ENCODE results near the gene CSK.

Gene CSK

DNA sequence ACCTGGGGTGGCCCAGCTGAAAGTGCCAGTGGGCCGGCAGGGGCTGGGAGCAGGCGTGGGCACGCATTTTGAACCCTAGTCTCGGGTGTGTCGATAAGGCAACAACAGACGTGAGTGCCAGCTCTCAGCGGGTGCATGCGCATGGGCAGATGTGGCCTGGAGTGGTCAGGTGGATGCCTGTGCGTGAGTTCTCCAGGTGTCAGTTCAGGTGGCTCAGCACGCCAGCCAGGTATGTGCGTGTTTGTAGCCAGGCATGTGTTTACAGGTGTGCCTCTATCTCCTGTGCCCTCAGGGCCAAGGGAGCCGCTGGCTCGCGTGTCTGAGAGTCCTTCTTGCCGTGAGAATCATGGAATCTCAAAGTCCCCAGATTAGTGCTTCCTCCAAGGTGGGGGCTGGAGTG, 18.5 kb upstream of the CSK start:
- no peak overlapping the region for H3K4me3 ChIP-seq (ENCODE audit: low read length)
- TF ChIP-seq ZNF274 (IDR thresholded peaks at IDR 0.05; ENCODE audit: low read depth, low read length): no peak

DNA sequence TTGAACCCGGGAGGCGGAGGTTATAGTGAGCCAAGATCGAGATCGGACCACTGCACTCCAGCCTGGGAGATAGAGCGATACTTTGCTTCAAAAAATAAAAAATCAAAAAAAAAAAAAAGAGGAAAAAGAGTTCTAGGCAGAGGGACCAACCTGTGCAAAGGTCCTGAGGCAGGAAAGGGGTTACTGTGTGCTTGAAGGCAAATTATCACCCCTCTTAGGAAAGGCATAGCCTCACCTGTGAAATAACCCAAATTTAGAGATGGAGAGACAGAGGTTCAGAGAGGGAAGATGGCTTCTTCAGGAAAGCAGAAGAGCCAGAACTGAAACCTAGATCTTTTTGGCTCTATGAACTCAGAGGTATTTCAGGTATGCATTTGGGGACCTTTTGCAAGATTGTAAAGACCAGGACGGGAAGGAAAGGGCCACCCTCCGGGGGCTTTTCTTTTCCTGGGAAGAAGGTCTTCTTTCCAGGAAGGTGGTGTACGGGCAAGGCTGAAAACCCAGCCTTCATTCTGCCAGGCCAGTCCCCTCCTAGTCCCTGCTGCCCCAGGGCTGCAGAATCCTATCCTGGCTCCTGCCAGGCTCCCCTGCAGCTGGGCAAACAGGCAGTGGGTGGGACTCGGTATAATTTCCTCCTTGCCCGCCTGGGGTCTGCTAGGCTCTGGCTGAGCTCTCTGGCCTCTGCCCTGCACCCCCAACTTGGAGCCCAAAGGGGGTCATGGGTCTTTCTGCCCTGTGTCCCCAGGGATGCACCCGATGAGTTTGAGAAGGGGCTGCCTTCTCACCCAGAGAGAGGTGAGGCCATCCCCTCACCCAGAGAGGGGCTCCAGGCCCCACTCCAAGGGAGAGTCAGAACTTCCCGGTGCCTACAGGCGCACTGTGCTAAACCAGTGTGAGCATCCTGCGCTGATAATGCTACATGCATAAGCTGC, 14.4 kb upstream of the CSK start:
- H3K4me3 ChIP-seq (ENCODE audit: low read length): no peak overlapping the region
- TF ChIP-seq ZNF274 (IDR thresholded peaks at IDR 0.05; ENCODE audit: low read depth, low read length): no peak

DNA sequence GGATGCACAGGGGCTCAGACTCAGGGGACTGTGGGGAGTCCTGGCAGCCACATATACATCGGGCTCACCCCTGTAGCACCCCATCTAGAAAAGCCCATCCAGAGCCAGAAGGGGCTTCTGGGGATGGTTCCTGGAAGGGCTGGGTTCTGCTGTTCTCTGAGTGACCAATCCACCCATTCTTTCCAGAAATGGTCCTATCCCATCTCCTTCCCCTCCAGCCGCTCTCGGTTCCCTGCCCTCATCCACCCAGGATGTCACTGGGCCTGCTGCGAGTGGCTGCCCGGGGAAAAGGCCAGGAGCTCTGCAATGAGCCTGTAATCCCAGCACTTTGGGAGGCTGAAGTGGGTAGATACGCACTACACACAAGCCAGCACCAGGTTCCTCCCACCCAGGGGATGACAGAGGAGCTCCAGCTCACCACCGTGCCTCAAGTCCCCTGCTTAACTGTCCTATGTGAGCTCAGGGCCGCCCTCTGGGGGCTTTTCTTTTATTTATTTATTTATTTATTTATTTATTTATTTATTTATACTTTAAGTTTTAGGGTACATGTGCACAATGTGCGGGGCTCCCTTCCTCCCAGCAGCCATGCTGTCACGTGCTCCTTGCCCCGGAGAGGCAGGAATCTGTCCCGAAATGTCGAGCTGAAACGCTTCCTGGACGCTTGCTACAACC, 13.6 kb upstream of the CSK start:
- no peak overlapping the region for H3K4me3 ChIP-seq (ENCODE audit: low read length)
- TF ChIP-seq ZNF274 (IDR thresholded peaks at IDR 0.05; ENCODE audit: low read depth, low read length): no peak

DNA sequence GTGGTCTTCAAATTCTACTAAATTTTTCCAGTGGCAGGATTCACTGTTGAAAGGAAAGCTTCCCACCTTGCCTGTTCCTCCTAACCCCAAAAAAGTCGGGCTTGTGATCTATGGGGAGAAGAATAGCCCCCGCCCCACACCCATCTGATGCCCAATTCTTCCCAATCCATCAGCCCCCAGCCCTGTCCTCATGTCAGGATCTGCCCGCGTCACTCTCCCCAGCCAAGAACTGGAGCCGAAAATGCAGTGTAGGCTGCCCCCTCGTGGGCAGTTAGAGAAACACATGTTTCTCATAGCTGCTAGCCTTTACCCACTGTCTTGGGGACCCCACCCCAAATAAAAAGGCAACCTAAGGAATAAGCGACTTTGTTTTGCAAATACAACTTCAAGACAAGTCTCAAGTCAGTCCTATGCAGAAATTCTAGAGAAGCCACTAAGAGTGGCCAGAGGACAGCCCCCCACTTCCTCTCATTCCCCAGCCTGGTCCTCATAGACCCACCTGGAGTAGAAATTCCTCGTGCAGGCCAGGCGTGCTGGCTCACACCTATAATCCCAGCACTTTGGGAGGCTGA, 13.0 kb upstream of the CSK start:
- no peak for TF ChIP-seq ZNF274 (IDR thresholded peaks at IDR 0.05; ENCODE audit: low read depth, low read length)
- no peak overlapping the region for H3K4me3 ChIP-seq (ENCODE audit: low read length)

DNA sequence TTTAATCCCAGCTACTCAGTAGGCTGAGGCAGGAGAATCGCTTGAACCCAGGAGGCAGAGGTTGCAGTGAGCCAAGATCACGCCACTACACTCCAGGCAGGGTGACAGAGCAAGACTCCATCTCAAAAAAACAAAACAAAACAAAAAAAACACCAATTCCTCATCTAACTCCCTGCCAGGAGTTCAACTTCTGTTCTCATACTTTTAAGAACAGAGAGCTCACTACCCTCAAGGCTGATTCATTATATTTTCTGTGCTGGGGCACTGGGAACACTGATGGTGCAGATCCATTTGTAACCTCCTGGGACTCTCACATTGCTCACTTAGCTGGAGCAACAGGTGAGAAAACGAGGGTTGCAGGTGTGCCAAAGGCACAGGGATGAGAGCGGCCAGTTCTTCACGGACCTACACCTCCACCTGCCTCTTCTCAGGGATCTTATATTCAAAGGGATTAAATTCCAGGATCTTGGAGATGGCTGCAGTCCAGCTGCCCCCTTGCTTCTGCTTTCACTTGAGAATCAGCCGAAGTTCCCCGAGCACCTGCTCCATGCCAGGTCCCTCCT, 12.3 kb upstream of the CSK start:
- no peak for TF ChIP-seq ZNF274 (IDR thresholded peaks at IDR 0.05; ENCODE audit: low read depth, low read length)
- H3K4me3 ChIP-seq (ENCODE audit: low read length): no peak overlapping the region

DNA sequence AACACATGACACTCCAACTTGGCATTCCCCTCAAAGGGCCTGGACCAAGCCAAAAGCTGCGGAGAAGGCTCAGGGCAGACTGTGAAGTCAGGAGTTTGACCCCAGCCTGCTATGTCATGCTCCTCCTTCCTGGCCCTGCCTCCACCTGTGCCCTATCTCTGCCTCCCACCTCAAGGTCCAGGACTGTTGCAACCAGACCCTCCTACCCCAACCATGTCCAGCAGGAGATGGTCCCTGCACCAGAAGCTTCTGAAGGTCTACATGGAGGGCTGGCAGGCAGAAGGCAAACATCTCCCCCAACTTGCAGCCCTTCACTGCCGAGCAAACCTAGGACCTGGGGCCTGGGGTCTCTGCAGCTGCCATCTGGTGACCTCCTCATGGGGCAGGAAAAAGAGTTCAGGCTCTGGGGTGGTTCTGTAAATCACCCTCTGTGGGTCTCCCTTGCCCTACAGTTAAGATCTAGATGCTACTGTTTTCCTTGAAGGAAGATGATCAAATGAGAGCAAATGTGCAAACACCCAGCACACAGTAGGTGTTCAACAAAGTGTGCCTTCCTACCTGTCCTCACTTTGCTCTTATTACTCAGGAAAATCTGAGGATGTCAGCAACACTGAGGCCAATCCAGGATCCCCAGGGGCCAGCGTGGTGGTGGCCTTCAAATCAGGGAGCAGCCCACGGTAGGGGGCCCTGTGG, 11.5 kb upstream of the CSK start:
- no peak overlapping the region for H3K4me3 ChIP-seq (ENCODE audit: low read length)
- TF ChIP-seq ZNF274 (IDR thresholded peaks at IDR 0.05; ENCODE audit: low read depth, low read length): no peak

DNA sequence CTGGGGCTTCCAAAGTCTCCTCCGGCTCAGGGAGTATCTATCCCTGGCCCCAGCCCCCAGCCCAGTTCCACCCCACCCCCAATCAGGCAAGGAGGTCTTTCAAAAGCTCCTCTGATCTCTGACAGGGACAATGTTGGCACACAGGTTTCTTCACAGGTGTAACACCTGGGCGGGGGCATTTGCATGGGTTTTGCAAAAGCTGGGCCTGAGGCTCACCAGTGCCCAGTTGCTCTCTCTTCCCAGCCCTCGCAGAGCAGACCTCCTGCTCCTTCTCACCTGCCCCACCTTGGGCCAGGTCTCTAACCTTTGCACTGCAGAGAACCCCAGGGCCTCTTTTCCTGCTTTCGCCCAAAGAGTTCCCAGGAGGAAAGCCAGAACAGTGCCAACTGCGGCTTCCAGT, 8.6 kb upstream of the CSK start:
- no peak for TF ChIP-seq ZNF274 (IDR thresholded peaks at IDR 0.05; ENCODE audit: low read depth, low read length)
- no peak overlapping the region for H3K4me3 ChIP-seq (ENCODE audit: low read length)

DNA sequence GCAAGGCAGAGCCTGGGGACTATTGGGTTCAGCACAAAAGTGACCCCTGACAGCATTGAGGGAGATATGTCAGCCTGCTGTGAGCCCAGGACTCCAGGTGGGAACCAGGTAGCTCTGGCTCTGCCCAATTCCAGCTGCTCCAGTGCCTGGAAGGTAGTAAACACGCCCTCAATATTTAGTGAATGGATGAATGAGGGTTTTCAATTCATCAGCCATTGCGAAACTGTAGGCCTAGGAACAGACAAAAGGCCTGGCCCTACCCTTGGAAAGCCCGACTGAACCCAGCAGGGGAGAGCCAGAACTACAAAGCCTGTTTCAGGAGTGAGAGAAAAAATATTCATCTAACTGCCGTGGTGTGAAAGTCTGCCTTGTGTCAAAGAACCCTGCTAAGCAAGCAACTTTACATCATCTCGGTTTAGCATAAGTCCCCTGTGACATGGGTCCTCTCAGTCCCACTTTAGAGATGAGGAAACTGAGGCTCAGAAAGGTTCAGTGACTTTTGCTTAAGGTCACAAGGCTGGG, 8.1 kb upstream of the CSK start:
- TF ChIP-seq ZNF274 (IDR thresholded peaks at IDR 0.05; ENCODE audit: low read depth, low read length): no peak
- H3K4me3 ChIP-seq (ENCODE audit: low read length): no peak overlapping the region

DNA sequence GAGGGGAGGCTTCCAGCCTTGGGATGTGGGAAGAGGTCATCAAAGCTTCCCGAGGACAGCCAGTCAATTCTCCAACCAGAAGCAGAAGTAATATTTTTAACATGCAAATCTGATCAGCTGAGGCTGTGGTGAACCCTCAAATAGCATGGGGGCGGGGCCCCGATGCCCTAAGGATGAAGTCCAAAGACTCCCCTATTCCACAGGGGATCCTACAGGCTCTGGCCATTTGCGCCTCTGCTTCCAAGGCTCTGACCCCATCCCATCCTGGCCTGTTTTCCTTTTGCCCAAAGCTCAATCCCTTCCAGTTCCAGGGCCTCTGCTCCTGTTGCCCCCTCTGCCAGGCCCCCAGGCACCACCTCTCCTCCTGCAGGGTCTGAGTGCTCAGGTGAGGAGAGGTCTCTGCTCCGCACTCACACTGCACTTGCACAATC, 6.7 kb upstream of the CSK start:
- TF ChIP-seq ZNF274 (IDR thresholded peaks at IDR 0.05; ENCODE audit: low read depth, low read length): no peak

DNA sequence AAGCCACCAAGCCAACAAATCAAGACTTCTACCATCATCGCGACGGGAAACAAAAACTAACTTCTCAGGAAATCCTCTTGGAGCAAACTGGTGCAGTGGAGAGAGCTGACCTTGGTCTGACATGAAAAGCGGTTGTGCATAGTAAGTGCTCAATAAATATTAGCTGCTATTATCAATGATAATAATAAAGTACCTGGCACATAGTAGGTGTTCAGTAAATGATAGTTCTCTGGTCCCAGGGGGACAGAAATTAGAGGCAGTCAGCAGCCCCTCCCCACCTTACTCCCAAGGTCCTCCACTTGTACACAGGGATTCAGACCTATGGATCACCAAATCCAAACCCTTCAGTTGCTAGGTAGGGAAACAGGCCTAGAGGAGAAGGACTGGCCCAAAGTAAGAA, 6.0 kb upstream of the CSK start:
- TF ChIP-seq ZNF274 (IDR thresholded peaks at IDR 0.05; ENCODE audit: low read depth, low read length): no peak
- no peak overlapping the region for H3K4me3 ChIP-seq (ENCODE audit: low read length)

More for the DNA sequence above, 6.7 kb upstream of the CSK start:
- no peak overlapping the region for H3K4me3 ChIP-seq (ENCODE audit: low read length)

DNA sequence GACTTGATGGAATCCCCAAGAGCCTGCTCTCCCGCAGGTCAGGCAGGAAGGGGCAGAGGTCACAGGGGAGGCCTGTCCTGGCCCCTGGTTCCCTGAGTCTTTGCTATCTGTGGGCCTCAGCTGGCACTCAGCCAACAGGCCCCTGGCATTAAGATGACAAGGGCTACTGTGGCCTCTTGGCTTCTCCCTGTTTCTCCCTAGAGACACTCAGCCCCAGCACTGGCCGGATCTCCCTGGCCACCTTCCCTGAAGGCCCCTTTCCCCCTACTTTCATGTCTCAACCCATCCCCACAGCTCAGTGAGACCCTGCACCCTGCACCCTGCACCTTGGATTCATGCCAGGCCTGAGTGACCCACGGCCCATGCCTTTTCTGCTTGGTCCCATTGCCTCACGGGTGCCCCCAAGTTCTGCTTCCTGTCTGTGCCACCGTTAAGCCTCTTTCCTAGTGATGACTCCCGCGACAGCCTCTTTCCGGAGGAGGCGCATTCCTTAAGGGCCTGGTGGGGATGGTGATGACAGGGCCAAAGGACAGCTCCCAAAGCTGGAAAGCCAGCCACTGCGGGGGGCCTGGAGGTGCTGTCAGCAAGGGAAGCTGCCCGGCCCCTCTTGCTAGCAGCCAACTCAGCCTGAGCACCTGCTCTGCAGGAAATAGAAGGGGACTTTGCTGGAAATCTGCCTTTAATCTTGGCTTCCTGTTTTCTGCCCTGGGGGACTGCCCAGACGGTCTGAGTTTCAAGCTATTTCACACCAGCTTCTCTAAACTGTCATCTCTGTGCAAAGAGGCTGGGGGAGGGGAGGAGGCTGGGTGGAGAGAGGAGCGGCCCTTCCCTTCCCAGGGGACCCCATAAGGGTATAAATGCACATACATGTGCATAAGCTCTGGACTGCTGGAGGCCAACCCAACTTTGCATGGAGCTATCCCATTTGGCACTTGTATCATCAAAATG, 4.8 kb upstream of the CSK start:
- no peak for TF ChIP-seq ZNF274 (IDR thresholded peaks at IDR 0.05; ENCODE audit: low read depth, low read length)
- no peak overlapping the region; the same call in 1 of the 2 replicates for H3K4me3 ChIP-seq (ENCODE audit: low read length)

DNA sequence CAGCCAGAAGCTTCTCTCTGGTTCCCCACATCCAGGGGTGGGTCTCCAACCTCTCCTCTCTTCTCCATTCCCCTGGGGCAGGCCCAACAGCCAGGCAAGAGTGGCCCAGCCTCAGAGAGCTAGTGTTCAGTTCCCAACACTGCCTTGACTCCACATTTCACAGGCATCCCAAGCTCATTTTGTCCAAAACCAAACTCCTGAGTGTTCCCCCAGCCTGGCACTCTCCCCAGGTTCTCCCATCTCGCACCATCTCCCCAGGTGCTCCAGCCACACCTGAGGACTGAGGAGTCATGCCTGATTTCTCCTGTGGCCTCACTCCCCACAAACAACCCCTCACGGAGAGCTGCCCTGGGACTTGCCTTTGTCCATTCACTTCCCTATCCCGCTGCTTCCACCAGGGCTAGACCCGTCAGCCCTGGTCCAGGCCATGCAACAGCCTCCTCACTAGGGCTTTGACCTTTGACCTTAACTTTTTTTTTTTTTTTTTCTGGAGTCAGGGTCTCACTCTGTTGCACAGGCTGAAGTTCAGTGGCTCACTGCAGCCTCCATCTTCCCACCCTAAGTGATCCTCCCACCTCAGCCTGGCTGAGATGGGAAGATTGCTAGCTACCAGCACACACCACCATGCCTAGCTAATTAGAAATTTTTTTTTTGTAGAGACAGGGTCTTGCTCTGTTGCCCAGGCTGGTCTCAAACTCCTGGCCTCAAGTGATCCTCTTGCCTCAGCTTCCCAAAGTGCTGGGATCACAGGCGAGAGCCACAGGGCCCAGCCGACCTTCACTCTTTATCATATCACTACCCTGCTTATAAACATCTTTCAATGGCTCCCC, 3.9 kb upstream of the CSK start:
- no peak overlapping the region; the same call in 1 of the 2 replicates for H3K4me3 ChIP-seq (ENCODE audit: low read length)
- TF ChIP-seq ZNF274 (IDR thresholded peaks at IDR 0.05; ENCODE audit: low read depth, low read length): no peak

Measured in GM08714 (cell line).